ENCODE results near the gene GALK2.
A peak's percentile ranks its signal among the peaks of the same experiment; 100 is the strongest.

- TF ChIP-seq CTCF (IDR thresholded peaks at IDR 0.05), result no peak
- TF ChIP-seq EP300 (IDR thresholded peaks at IDR 0.05), result no peak
- TF ChIP-seq POLR2A (IDR thresholded peaks at IDR 0.05), result no peak
- peak in 3 of 4 donors; percentile 37 to 80 (median 55) for TF ChIP-seq POLR2AphosphoS5 (IDR thresholded peaks at IDR 0.05)
Observed at GRCh38 chr15:49169880-49170597, at the start of gene GALK2.

All from sigmoid colon (tissue), 4 donors.